BE2C (cell line): ENCODE measurements around the gene SGO1.

Source experiments
- DNase-seq: peaks from one replicate; pipeline ENCODE4 v3.0.0-alpha.2; 2020
- H3K27me3 ChIP-seq: fragments of 250-450 bp; sonication (Bioruptor Pico); 2 replicates; pipeline ENCODE4 v1.5.1; 2020; ENCODE audit warnings: mild to moderate bottlenecking
- H3K36me3 ChIP-seq: fragments of 250-450 bp; sonication (Bioruptor Pico); 2 replicates; pipeline ENCODE4 v1.5.1; 2020; ENCODE audit warnings: mild to moderate bottlenecking
- H3K4me1 ChIP-seq: fragments of 250-450 bp; sonication (Bioruptor Pico); 2 replicates; pipeline ENCODE4 v1.5.1; 2020
- H3K4me3 ChIP-seq: 2 replicates; pipeline ENCODE4 v1.5.1; 2011; ENCODE audit warnings: low read depth, low read length
- H3K9me3 ChIP-seq: fragments of 250-450 bp; sonication (Bioruptor Pico); 2 replicates; pipeline ENCODE4 v1.5.1; 2020
- CTCF ChIP-seq: IDR thresholded peaks from 2 replicates; pipeline ENCODE4 v1.5.1; 2012; ENCODE audit warnings: mild to moderate bottlenecking, low read depth, low read length

SGO1 gene

GRCh38 chr3:20194793-20195460 is 8.9 kb upstream of the SGO1 start:
- no peak for TF ChIP-seq CTCF
- Histone ChIP-seq H3K36me3 (no peaks in the 10 kb centered on the region), H3K4me1 (no peaks in the 10 kb centered on the region), H3K9me3 (no peaks in the 10 kb centered on the region), H3K4me3 (no peak overlapping the region), H3K27me3 (no peaks in the 10 kb centered on the region)
- no peak for DNase-seq

GRCh38 chr3:20190991-20191390 is 5.0 kb upstream of the SGO1 start:
- H3K4me3 ChIP-seq, result no peak overlapping the region
- no peaks in the 10 kb centered on the region for H3K4me1 ChIP-seq
- no peak for TF ChIP-seq CTCF
- no peaks in the 10 kb centered on the region for H3K27me3 ChIP-seq
- H3K9me3 ChIP-seq, result no peaks in the 10 kb centered on the region
- no peaks in the 10 kb centered on the region for H3K36me3 ChIP-seq
- DNase-seq, result no peak

GRCh38 chr3:20186600-20187004 is 596 bp upstream of the SGO1 start:
- no peak for TF ChIP-seq CTCF
- H3K4me1 ChIP-seq, result no peaks in the 10 kb centered on the region
- H3K4me3 ChIP-seq, result peak overlapping the region; percentile 74
- H3K36me3 ChIP-seq, result peaks cover 5% of the 10 kb centered on the region; the same call in 1 of the 2 replicates
- no peaks in the 10 kb centered on the region for H3K9me3 ChIP-seq
- no peak for DNase-seq
- H3K27me3 ChIP-seq, result no peaks in the 10 kb centered on the region

DNA sequence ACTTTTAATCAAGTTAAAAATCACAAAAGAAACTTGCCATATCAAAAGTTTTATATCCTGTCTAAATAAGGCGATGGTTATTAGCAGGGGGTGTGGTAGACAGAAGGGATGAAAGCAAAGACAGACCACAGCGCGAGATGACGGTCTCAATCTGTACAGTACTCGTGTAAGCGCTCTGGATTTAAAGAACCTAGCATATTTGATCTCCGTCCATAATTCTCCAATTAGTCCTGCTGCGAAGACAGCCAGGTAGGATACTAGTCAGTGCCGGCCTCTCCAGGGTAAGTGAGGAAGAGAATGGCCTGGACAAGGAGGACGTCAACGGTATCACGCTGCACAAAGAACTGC is 701 bp downstream of the SGO1 start:
- Histone ChIP-seq H3K4me1 (no peaks in the 10 kb centered on the region), H3K9me3 (no peaks in the 10 kb centered on the region), H3K27me3 (no peaks in the 10 kb centered on the region), H3K4me3 (peak overlapping the region; percentile 74), H3K36me3 (peaks cover 5% of the 10 kb centered on the region; the same call in 1 of the 2 replicates)
- no peak for TF ChIP-seq CTCF
- DNase-seq, result no peak

GRCh38 chr3:20182206-20182605 is 3.8 kb downstream of the SGO1 start:
- Histone ChIP-seq H3K27me3 (no peaks in the 10 kb centered on the region), H3K4me3 (no peak overlapping the region), H3K9me3 (no peaks in the 10 kb centered on the region), H3K4me1 (no peaks in the 10 kb centered on the region), H3K36me3 (peaks cover 5% of the 10 kb centered on the region; the same call in 1 of the 2 replicates)
- no peak for TF ChIP-seq CTCF
- no peak for DNase-seq

GRCh38 chr3:20181276-20181675 is 4.7 kb downstream of the SGO1 start:
- H3K4me3 ChIP-seq, result no peak overlapping the region
- DNase-seq, result no peak
- no peaks in the 10 kb centered on the region for H3K27me3 ChIP-seq
- H3K4me1 ChIP-seq, result no peaks in the 10 kb centered on the region
- TF ChIP-seq CTCF, result no peak
- peaks cover 5% of the 10 kb centered on the region; the same call in 1 of the 2 replicates for H3K36me3 ChIP-seq
- H3K9me3 ChIP-seq, result no peaks in the 10 kb centered on the region
